Endometrium (tissue), 2 donors: ENCODE data around the gene DUS1L.

Experiments used
- FAIRE-seq: peaks from 2 replicates; lab custom pipeline; 2012; peaks lifted over from hg19 to GRCh38; lab: Jason Lieb, UNC
- donor health status: control.
- donor health status: control.

The DUS1L gene

GRCh38 chr17:82055023-82055964, 10.3 kb downstream of the DUS1L start:
- FAIRE-seq = no peak

GRCh38 chr17:82054351-82055022, 11.1 kb downstream of the DUS1L start:
- FAIRE-seq = no peak

- FAIRE-seq = no peak
These were observed 11.9 kb downstream of the DUS1L start for GRCh38 chr17:82053556-82054263.

GRCh38 chr17:82053130-82053529, 12.5 kb downstream of the DUS1L start:
- no peak for FAIRE-seq

- FAIRE-seq = no peak
These were observed 13.0 kb downstream of the DUS1L start for GRCh38 chr17:82052638-82053059.

- no peak for FAIRE-seq
These were observed 13.6 kb downstream of the DUS1L start, which contains the start of the genes GPS1 and RFNG for GRCh38 chr17:82051776-82052637. Gene GPS1, plus strand, starts transcription at chr17:82051898. Its CDS starts 34 bp downstream, at chr17:82051932. Gene RFNG, minus strand, starts transcription at chr17:82051811. Its CDS starts 45 bp downstream, at chr17:82051766.

- no peak for FAIRE-seq
These were observed 14.6 kb downstream of the DUS1L start for GRCh38 chr17:82050761-82051641.

GRCh38 chr17:82050152-82050760, 15.3 kb downstream of the DUS1L start:
- no peak for FAIRE-seq

- FAIRE-seq = no peak
These were observed 16.1 kb downstream of the DUS1L start for GRCh38 chr17:82049521-82049971.

GRCh38 chr17:82049106-82049505, 16.5 kb downstream of the DUS1L start:
- FAIRE-seq = no peak

- FAIRE-seq = no peak
These were observed 17.0 kb downstream of the DUS1L start for GRCh38 chr17:82048571-82048971.

GRCh38 chr17:82047914-82048570, 17.6 kb downstream of the DUS1L start:
- FAIRE-seq = no peak

GRCh38 chr17:82047379-82047778, 18.2 kb downstream of the DUS1L start:
- no peak for FAIRE-seq

GRCh38 chr17:82046903-82047302, 18.7 kb downstream of the DUS1L start:
- FAIRE-seq = no peak

- FAIRE-seq = no peak
These were observed 19.6 kb downstream of the DUS1L start for GRCh38 chr17:82045936-82046484.

- no peak for FAIRE-seq
These were observed 22.1 kb downstream of the DUS1L start for GRCh38 chr17:82043507-82043906.

GRCh38 chr17:82042649-82043048, 23.0 kb downstream of the DUS1L start:
- FAIRE-seq = no peak

GRCh38 chr17:82041144-82041814, 24.3 kb downstream of the DUS1L start:
- FAIRE-seq = no peak
